IMR-90 (cell line): ENCODE results near the gene CATSPER4.

Source experiments
- BHLHE40 ChIP-seq: fragments of 150-350 bp; IDR thresholded peaks from 2 replicates; pipeline ENCODE4 v1.6.1; 2016; ENCODE audit warnings: mild to moderate bottlenecking, low read depth, low read length
- CEBPB ChIP-seq: IDR thresholded peaks from 2 replicates; pipeline ENCODE4 v1.6.1; 2012; ENCODE audit warnings: low read depth, low read length, improper control_type of control experiment
- MAFK ChIP-seq: IDR thresholded peaks from 2 replicates; pipeline ENCODE4 v1.6.1; 2012; ENCODE audit warnings: low read depth, low read length, improper control_type of control experiment
- MXI1 ChIP-seq: IDR thresholded peaks from 2 replicates; pipeline ENCODE4 v1.6.1; 2012; ENCODE audit warnings: low read depth, mild to moderate bottlenecking, low read length, moderate library complexity, borderline replicate concordance
- NFE2L2 ChIP-seq: fragments of 150-350 bp; IDR thresholded peaks from 2 replicates; pipeline ENCODE4 v1.6.1; 2016; ENCODE audit warnings: low read depth, mild to moderate bottlenecking, low read length
- POLR2A ChIP-seq: IDR thresholded peaks from 2 replicates; pipeline ENCODE4 v1.6.1; 2012; ENCODE audit warnings: mild to moderate bottlenecking, low read depth, low read length
- RAD21 ChIP-seq: IDR thresholded peaks from 2 replicates; pipeline ENCODE4 v1.6.1; 2012; ENCODE audit warnings: low read length, improper control_type of control experiment
- RCOR1 ChIP-seq: IDR thresholded peaks from 2 replicates; pipeline ENCODE4 v1.6.1; 2012; ENCODE audit warnings: mild to moderate bottlenecking, low read length, improper control_type of control experiment; ENCODE audit not compliant: insufficient replicate concordance
- RFX5 ChIP-seq: IDR thresholded peaks from 2 replicates; pipeline ENCODE4 v1.8.0; 2012; ENCODE audit warnings: low read depth, mild to moderate bottlenecking, low read length, moderate library complexity
- USF2 ChIP-seq: fragments of 150-350 bp; IDR thresholded peaks from 2 replicates; pipeline ENCODE4 v1.6.1; 2017; ENCODE audit warnings: mild to moderate bottlenecking, antibody characterized with exemption, low read length, low read depth
- TF ChIP-seq, protein P1 (sequence below): conservative IDR thresholded peaks from 2 replicates; pipeline ENCODE4 v1.5.1; 2012; ENCODE audit warnings: mild to moderate bottlenecking, low read depth, low read length, improper control_type of control experiment

GRCh38 chr1:26175346-26175745 is 15.1 kb upstream of the CATSPER4 start:
- TF ChIP-seq POLR2A: no peak
- no peak for TF ChIP-seq MAFK
- TF ChIP-seq, protein P1, sequence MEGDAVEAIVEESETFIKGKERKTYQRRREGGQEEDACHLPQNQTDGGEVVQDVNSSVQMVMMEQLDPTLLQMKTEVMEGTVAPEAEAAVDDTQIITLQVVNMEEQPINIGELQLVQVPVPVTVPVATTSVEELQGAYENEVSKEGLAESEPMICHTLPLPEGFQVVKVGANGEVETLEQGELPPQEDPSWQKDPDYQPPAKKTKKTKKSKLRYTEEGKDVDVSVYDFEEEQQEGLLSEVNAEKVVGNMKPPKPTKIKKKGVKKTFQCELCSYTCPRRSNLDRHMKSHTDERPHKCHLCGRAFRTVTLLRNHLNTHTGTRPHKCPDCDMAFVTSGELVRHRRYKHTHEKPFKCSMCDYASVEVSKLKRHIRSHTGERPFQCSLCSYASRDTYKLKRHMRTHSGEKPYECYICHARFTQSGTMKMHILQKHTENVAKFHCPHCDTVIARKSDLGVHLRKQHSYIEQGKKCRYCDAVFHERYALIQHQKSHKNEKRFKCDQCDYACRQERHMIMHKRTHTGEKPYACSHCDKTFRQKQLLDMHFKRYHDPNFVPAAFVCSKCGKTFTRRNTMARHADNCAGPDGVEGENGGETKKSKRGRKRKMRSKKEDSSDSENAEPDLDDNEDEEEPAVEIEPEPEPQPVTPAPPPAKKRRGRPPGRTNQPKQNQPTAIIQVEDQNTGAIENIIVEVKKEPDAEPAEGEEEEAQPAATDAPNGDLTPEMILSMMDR: no peak
- TF ChIP-seq RAD21: no peak
- TF ChIP-seq CEBPB: no peak
- TF ChIP-seq MXI1: no peak
- no peak for TF ChIP-seq BHLHE40
- TF ChIP-seq RFX5: no peak
- TF ChIP-seq USF2: no peak
- no peak for TF ChIP-seq RCOR1
- TF ChIP-seq NFE2L2: no peak
